ENCODE results near the gene LITAFD.

The LITAFD gene

GRCh38 chr16:8920645-8921346, 38.6 kb downstream of the LITAFD start:
- no peak for ATAC-seq
- TF ChIP-seq PPARA (CRISPR knock-in tag; IDR thresholded peaks at IDR 0.05; ENCODE audit: borderline replicate concordance) = no peak
- TF ChIP-seq ZNF565 (CRISPR knock-in tag; conservative IDR thresholded peaks at IDR 0.05; ENCODE audit: low read depth) = no peak

- TF ChIP-seq ESRRG (CRISPR knock-in tag; IDR thresholded peaks at IDR 0.05) (no peak), CSRNP3 (CRISPR knock-in tag; IDR thresholded peaks at IDR 0.05) (no peak), OSR1 (CRISPR knock-in tag; IDR thresholded peaks at IDR 0.05) (no peak), ZFP3 (CRISPR knock-in tag; IDR thresholded peaks at IDR 0.05) (no peak), PPARA (CRISPR knock-in tag; IDR thresholded peaks at IDR 0.05; ENCODE audit: borderline replicate concordance) (no peak), ZC3H10 (CRISPR knock-in tag; IDR thresholded peaks at IDR 0.05) (no peak)
- no peak for ATAC-seq
These were observed 39.3 kb downstream of the LITAFD start for GRCh38 chr16:8921347-8921984.

- TF ChIP-seq ZFP3 (CRISPR knock-in tag; IDR thresholded peaks at IDR 0.05) (no peak), ARNTL (CRISPR knock-in tag; IDR thresholded peaks at IDR 0.05; ENCODE audit: borderline replicate concordance, low read depth) (no peak), CSDC2 (CRISPR knock-in tag; IDR thresholded peaks at IDR 0.05) (no peak), ISL1 (CRISPR knock-in tag; IDR thresholded peaks at IDR 0.05) (no peak), ZNF565 (CRISPR knock-in tag; conservative IDR thresholded peaks at IDR 0.05; ENCODE audit: low read depth) (no peak), ZFP30 (CRISPR knock-in tag; IDR thresholded peaks at IDR 0.05) (no peak), GLIS3 (CRISPR knock-in tag; IDR thresholded peaks at IDR 0.05) (no peak), BACH2 (CRISPR knock-in tag; IDR thresholded peaks at IDR 0.05; ENCODE audit: borderline replicate concordance) (no peak), POU6F1 (CRISPR knock-in tag; IDR thresholded peaks at IDR 0.05; ENCODE audit: borderline replicate concordance, low read depth) (no peak), SNAI2 (CRISPR knock-in tag; IDR thresholded peaks at IDR 0.05) (no peak), ZC3H10 (CRISPR knock-in tag; IDR thresholded peaks at IDR 0.05) (no peak), PATZ1 (CRISPR knock-in tag; IDR thresholded peaks at IDR 0.05; ENCODE audit: borderline replicate concordance) (no peak), TSHZ2 (CRISPR knock-in tag; IDR thresholded peaks at IDR 0.05) (no peak), TCF4 (CRISPR knock-in tag; IDR thresholded peaks at IDR 0.05; ENCODE audit: borderline replicate concordance) (no peak), TOX (CRISPR knock-in tag; IDR thresholded peaks at IDR 0.05; ENCODE audit: borderline replicate concordance) (no peak), ZNF8 (CRISPR knock-in tag; IDR thresholded peaks at IDR 0.05) (no peak), RARB (CRISPR knock-in tag; IDR thresholded peaks at IDR 0.05) (no peak), CREB5 (CRISPR knock-in tag; IDR thresholded peaks at IDR 0.05; ENCODE audit: low read depth) (no peak), ESRRG (CRISPR knock-in tag; IDR thresholded peaks at IDR 0.05) (no peak), ZNF70 (CRISPR knock-in tag; IDR thresholded peaks at IDR 0.05) (no peak)
- ATAC-seq = no peak
These were observed 41.0 kb downstream of the LITAFD start for GRCh38 chr16:8923199-8923598.
